ENCODE data around the gene SLC39A5.

SLC39A5 gene

DNA sequence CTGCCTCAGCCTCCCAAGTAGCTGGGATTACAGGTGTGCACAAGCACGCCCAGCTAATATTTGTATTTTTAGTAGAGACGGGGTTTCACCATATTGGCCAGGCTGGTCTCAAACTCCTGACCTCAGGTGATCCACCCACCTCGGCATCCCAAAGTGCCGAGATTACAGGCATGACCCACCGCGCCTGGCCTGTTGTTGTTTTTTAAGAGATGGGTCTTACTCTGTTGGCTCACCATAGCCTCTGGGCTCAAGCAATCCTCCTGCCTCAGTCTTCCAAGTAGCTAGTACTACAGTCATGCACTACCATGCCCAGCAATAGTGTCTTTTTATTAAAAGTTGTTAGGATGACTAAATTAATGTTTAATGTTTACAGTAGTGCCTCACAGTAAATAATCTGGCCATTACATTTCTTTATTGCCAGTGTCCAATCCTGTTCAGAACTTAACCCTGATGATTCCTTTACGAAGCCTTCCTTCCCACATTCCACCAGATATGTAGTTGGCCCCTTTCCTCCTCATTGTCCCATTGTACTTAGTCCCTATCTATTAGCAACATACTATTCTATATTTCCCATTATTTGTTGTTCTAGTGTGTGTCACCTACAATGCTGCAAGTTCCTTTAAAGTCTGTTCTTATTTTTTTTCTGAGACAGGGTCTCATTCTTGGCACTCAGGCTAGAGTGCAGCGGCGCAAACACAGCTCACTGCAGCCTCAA lies 31.8 kb upstream of the SLC39A5 start:
- no peak for DNase-seq
- Histone ChIP-seq H3K4me3 (ENCODE audit: low read length) (no peak overlapping the region), H3F3A (ENCODE audit: insufficient read depth, low read length) (no peaks in the 10 kb centered on the region), H4K20me1 (ENCODE audit: insufficient read depth, low read length) (no peaks in the 10 kb centered on the region), H2AFZ (ENCODE audit: low read length) (no peak overlapping the region), H3K9me2 (replicated peaks; ENCODE audit: insufficient read depth, low read length) (no peaks in the 10 kb centered on the region), H3K9me3 (replicated peaks; ENCODE audit: insufficient read depth, low read length) (no peaks in the 10 kb centered on the region), H3K4me1 (ENCODE audit: low read length) (0 out of 2 replicates have a peak, but pooled peaks cover 4% of the 10 kb centered on the region), H3K27me3 (replicated peaks; ENCODE audit: insufficient read depth, low read length) (no peaks in the 10 kb centered on the region), H3K36me3 (replicated peaks; ENCODE audit: insufficient read depth, low read length) (no peaks in the 10 kb centered on the region), H3K27ac (ENCODE audit: low read length) (no peak overlapping the region), H3K9ac (ENCODE audit: low read length) (no peak overlapping the region), H3K79me2 (ENCODE audit: low read length) (no peaks in the 10 kb centered on the region), H3K4me2 (ENCODE audit: low read depth, low read length) (no peak overlapping the region)
- TF ChIP-seq, protein P1, sequence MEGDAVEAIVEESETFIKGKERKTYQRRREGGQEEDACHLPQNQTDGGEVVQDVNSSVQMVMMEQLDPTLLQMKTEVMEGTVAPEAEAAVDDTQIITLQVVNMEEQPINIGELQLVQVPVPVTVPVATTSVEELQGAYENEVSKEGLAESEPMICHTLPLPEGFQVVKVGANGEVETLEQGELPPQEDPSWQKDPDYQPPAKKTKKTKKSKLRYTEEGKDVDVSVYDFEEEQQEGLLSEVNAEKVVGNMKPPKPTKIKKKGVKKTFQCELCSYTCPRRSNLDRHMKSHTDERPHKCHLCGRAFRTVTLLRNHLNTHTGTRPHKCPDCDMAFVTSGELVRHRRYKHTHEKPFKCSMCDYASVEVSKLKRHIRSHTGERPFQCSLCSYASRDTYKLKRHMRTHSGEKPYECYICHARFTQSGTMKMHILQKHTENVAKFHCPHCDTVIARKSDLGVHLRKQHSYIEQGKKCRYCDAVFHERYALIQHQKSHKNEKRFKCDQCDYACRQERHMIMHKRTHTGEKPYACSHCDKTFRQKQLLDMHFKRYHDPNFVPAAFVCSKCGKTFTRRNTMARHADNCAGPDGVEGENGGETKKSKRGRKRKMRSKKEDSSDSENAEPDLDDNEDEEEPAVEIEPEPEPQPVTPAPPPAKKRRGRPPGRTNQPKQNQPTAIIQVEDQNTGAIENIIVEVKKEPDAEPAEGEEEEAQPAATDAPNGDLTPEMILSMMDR (IDR thresholded peaks at IDR 0.05; ENCODE audit: low read length) = no peak
- TF ChIP-seq EZH2phosphoT487 (IDR thresholded peaks at IDR 0.05; ENCODE audit: low read length) = no peak

DNA sequence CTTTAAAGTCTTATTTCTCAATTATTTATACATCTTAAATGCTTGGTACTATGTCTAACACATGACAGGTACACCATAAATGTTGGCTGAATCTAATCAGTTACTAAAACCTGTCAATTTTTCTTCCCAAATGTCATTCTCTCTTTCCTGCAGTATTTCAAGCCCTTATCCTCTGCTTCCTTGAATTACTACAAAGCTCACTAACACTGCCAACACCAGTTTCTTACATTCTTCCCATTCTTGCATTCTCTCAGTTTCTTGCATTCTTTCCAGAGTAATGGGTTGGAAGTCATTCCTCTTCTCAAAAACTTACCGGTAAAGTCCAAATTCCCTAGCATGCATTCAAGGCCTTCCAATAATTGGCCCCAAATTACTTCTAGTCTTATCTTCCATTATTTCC lies 31.0 kb upstream of the SLC39A5 start:
- Histone ChIP-seq H3F3A (ENCODE audit: insufficient read depth, low read length) (no peaks in the 10 kb centered on the region), H3K4me3 (ENCODE audit: low read length) (no peak overlapping the region), H3K27me3 (replicated peaks; ENCODE audit: insufficient read depth, low read length) (no peaks in the 10 kb centered on the region), H3K36me3 (replicated peaks; ENCODE audit: insufficient read depth, low read length) (no peaks in the 10 kb centered on the region), H3K27ac (ENCODE audit: low read length) (no peak overlapping the region), H3K79me2 (ENCODE audit: low read length) (no peaks in the 10 kb centered on the region), H3K4me1 (ENCODE audit: low read length) (no peaks in the 10 kb centered on the region), H3K9me2 (replicated peaks; ENCODE audit: insufficient read depth, low read length) (no peaks in the 10 kb centered on the region), H2AFZ (ENCODE audit: low read length) (no peak overlapping the region), H3K9me3 (replicated peaks; ENCODE audit: insufficient read depth, low read length) (no peaks in the 10 kb centered on the region), H3K4me2 (ENCODE audit: low read depth, low read length) (no peak overlapping the region), H4K20me1 (ENCODE audit: insufficient read depth, low read length) (no peaks in the 10 kb centered on the region), H3K9ac (ENCODE audit: low read length) (no peak overlapping the region)
- no peak for DNase-seq
- TF ChIP-seq EZH2 (optimal IDR thresholded peaks at IDR 0.05; ENCODE audit: low read depth, low read length) (no peak), EZH2phosphoT487 (IDR thresholded peaks at IDR 0.05; ENCODE audit: low read length) (no peak)
- TF ChIP-seq, protein P1 (IDR thresholded peaks at IDR 0.05; ENCODE audit: low read length) = no peak

DNA sequence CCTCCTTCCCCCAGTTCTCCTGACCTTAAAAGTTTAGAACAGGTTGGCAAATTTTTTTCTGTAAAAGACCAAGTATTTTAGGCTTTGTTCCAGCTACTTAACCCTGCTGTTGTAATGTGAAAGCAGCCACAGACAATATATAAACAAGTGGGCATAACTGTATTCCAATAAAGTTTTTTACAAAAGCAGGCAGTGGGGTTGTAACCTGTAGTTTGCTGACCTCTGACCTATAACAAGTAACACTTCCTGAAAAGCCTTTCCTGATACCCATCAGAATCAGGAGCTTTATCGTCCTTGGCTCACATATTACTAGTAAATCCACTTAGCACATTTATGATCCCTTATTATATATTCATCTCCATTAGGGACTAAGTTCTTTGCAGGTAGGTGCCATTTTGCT lies 27.5 kb upstream of the SLC39A5 start:
- no peaks in the 10 kb centered on the region for H3K9me3 ChIP-seq (replicated peaks; ENCODE audit: insufficient read depth, low read length)
- no peak overlapping the region for H2AFZ ChIP-seq (ENCODE audit: low read length)
- H3K27ac ChIP-seq (ENCODE audit: low read length) = no peak overlapping the region
- H3K4me3 ChIP-seq (ENCODE audit: low read length) = no peak overlapping the region
- no peaks in the 10 kb centered on the region for H3K79me2 ChIP-seq (ENCODE audit: low read length)
- no peaks in the 10 kb centered on the region for H3F3A ChIP-seq (ENCODE audit: insufficient read depth, low read length)
- TF ChIP-seq EZH2phosphoT487 (IDR thresholded peaks at IDR 0.05; ENCODE audit: low read length) = no peak
- TF ChIP-seq, protein P1 (IDR thresholded peaks at IDR 0.05; ENCODE audit: low read length) = no peak
- no peak overlapping the region for H3K4me2 ChIP-seq (ENCODE audit: low read depth, low read length)
- no peak overlapping the region for H3K9ac ChIP-seq (ENCODE audit: low read length)
- H4K20me1 ChIP-seq (ENCODE audit: insufficient read depth, low read length) = no peaks in the 10 kb centered on the region
- H3K27me3 ChIP-seq (replicated peaks; ENCODE audit: insufficient read depth, low read length) = no peaks in the 10 kb centered on the region
- no peak for DNase-seq
- H3K9me2 ChIP-seq (replicated peaks; ENCODE audit: insufficient read depth, low read length) = no peaks in the 10 kb centered on the region
- H3K36me3 ChIP-seq (replicated peaks; ENCODE audit: insufficient read depth, low read length) = no peaks in the 10 kb centered on the region
- no peaks in the 10 kb centered on the region for H3K4me1 ChIP-seq (ENCODE audit: low read length)
